Islet precursor cell (in vitro differentiated cells): ENCODE measurements around the gene SFT2D1.

Experiments used
- DNase-seq: peaks from one replicate; pipeline ENCODE4 v3.0.0-alpha.2; 2018

Gene SFT2D1

GRCh38 chr6:166333172-166333995 is 9.0 kb downstream of the SFT2D1 start:
- DNase-seq = no peak

DNA sequence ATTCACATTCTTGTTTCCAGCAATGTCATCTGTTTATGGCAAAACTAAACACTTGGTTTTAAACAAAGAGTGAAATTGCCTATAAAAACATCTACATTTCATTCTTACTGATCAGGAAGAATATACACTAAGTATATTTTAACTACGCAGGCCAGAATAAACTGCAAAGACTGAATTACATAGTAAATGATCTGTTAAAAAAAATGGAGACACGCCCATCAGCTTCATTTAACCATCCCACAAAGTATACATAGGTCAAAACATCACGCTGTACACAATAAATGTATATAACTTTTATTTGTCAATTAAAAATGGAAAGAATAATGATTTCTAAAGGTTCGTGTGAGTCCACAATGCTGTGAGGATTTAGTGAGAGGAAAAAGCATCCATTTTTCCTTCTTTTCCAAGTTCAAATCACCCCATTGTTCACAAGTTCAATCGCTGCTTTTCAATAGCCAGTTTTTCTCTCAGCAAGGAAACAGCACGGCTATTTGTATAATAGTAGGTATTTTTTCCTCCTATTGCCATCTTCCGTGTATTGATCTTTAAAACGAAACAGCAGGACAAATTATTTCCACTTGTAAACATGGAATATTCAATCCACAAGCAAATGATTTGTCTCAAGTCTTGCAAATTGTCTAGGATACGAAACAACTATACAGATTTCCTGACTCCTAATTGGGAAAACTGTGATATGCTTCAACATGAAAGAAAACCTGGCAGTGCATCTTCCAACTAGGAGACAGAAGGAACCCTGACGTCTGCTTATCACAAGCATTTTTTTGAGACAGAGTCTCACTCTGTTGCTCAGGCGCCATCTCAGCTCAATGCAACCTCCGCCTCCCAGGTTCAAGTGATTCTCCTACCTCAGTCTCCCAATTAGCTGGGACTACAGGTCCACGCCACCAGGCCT is 10.6 kb downstream of the SFT2D1 start:
- DNase-seq = peak; percentile 36

GRCh38 chr6:166330612-166331011 is 11.7 kb downstream of the SFT2D1 start:
- DNase-seq = peak; percentile 98

DNA sequence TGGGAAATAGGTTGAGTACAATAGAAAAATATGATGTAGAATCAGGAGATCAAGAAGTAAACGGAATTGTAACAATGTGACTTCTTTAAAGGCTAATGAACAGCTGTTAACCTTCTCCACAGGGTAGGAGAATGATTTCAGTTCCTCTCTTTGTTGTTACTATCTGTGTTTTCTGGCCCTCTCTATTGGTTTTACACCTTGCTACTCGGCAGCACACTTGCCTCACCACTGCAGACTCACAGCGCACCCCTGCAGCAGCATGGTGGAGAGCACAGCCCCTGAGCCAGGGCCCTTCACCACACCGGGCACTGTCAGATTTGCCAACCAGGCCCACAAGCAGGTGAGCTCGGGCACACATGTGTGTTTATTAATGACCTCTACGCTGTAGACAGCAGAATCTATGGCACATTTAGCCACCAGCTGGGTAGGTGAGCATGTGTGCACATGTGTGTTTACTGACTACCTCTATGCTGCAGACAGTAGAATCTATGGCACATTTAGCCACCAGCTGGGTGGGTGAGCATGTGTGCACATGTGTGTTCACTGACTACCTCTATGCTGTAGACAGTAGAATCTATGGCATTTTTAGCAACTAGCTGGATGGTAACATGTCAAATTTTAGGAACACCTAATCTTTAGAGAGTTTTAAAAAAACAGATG is 16.8 kb downstream of the SFT2D1 start:
- DNase-seq = peak; percentile 45

- DNase-seq = peak; percentile 9
These were observed 18.9 kb downstream of the SFT2D1 start for GRCh38 chr6:166323395-166323794.

GRCh38 chr6:166318649-166319600 is 23.4 kb downstream of the SFT2D1 start:
- no peak for DNase-seq

DNA sequence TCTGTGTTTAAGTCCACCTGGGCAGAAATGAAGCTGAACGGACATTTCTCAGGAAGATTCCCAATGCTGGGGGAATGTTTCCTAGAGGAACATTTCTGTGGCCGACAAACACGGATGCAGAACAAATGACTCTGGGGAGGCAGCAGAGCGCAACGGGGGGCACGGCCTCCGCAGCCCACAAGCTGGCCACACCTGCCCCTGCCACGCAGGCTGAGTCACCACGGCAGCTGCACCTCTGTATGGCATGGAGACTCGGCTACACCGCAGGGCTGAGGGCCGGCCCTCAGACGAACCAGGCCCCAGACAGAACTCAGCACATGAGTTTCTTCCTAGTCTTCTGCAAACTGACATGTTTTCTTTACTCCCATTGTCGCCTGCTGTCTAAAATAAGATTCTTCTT is 24.1 kb downstream of the SFT2D1 start:
- peak; percentile 52 for DNase-seq

GRCh38 chr6:166317261-166318212 is 24.8 kb downstream of the SFT2D1 start:
- DNase-seq = peak; percentile 38

- no peak for DNase-seq
These were observed 26.9 kb downstream of the SFT2D1 start for GRCh38 chr6:166315436-166315835.

GRCh38 chr6:166314454-166314853 is 27.9 kb downstream of the SFT2D1 start:
- DNase-seq = peak; percentile 45

DNA sequence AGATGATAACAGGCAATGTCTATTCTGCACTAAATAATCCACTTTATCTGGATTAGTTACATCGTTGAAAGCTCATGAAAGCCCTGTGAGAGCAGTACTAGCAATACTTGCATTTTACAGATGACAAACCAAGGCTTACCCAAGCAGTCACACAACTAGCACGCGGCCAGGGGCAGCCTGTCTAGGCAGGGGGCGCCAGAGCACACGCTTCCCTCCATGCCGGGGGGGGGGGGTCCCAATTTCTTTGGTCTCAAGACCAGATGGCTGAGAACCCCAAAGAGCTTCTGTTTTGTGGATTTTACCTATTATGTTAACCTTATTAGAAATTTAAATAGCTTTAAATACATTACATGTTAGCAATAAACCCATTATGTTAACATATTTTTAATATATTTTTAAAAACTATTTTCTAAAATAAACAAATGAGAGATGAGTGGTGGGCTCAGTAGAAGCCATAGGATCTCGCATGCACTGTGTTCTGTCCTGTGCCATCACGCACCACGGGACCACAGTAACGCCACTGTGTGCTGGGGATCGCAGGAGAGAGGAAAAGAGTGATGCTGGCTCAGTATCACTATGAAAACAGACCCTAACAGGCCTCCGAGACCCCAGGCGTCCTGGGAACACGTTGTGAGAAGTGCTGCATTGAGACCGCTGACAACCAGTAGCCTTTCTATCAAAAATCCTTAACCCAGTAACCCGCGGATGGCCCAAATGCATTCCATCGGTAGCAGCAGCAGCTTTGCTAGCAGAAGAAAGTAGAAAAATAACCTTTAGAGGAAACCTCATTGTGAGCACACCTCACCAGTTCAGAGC is 28.9 kb downstream of the SFT2D1 start:
- DNase-seq = peak; percentile 71

- DNase-seq = no peak
These were observed 29.5 kb downstream of the SFT2D1 start for GRCh38 chr6:166312832-166313231.

DNA sequence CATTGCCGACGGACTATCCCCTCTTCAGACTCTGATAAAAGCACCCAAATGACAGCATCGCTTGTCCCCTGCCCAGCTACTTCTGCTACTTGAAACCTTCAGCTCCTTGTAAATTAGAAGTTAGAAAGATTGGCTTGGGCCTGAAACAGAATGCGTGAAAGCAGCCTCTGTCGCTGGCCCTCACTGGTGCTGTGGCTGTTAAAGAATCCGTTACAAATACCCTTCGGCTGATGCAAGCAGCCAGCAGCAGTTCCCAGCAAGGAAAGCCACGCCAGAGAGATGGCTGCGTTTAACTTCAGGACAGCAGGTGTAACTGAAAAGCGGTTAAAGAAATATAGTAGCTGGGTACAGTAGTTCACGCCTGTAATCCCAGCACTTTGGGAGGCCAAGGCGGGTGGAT is 31.7 kb downstream of the SFT2D1 start:
- DNase-seq = peak; percentile 45

DNA sequence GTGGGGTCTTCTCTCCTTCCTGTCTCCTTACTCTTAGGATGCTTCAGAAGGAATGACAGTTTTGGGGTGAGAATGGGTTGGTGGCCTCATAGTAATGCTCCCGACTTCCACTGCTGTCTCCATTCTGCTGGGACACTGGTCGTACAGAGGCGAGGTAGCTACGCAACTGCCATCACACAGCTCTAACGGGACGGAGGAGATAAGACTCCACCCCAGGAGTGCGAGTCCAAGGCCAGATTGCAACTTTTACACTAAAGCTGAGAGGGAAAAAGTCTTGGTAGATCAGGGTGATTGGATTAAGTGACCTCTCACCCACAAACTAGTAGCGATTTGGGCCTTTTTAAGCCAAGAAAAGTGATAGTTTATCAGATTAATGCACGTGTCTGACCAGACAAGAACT is 32.4 kb downstream of the SFT2D1 start:
- no peak for DNase-seq

DNA sequence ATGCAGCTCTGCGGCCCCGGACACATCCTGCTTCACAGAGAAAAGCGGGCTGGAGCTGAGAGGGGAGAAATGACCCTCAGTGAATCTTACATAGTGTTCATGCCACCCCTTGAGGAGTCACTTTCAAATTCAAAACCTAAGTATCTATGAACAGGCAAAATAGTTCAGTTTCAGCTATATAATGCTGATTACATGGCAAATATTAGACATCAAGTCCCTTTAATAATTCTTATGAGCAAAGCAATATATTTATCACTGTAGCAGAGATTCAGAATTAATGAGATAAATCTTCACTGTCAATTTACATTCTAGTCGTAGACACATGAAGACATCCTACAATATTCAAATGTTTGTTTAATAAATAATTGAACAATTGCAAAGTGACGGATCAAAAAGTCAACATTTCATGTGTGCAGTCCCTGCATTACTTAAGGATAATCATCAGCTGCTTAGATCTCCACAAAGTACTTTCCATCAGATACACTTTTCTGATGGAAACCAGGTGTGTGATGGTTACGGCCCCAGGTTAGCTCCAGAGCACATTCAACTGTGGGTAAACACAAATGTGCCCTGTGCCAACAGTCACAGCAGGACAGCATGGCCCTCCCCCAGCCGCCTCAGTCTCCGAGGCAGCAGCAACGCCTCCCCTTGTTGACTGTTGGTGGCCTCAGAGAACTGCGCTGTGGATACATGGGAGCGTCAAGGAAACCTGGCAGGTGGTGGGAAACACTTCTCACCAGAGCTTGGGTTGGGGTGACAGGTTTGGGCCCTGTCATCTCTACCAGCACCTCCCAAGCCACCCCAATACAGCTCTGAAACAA is 33.4 kb downstream of the SFT2D1 start:
- peak; percentile 48 for DNase-seq

DNA sequence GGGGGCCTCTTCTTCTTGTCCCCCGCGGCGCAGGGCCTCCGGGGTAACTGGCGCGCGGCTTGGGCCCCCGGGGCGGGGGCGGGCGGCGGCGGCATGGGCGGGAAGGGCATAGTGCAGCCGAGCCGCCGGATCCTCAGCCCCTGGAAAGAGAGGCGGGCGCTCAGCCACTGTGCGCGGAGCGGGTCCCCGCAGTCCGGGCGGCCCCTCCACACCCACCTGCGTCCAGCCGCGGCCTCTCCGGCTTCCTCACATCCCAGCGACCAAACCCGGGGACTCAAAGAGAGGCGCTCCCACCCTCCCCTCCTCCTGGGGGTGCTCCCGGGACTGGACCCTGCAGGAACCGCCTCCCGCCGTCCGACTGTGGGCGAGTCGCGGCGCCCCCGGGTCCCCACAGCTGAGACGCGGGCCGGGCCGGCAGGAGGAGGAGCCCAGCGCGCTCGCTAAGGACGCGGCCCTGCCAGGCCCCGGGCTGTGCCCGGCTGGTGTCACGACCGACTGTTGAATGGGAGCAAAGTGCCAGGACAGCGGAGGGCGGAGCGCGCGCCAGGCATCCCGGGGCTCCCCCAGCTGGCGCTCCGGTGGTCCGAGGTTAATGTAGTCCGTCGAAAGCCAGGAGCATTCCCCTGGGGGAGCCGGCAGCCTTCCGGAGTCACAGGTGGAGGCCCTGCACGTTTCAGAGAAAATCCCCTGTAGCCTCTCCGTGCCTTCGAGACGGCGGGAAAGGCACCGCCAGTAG is 34.1 kb downstream of the SFT2D1 start, which contains the start of gene PRR18:
Gene PRR18 (minus strand): TSS at position 360 of the 736 bp plus-strand sequence. CDS start 250 bp downstream, at position 110.
- peak; percentile 58 for DNase-seq

GRCh38 chr6:166307082-166308032 is 35.0 kb downstream of the SFT2D1 start:
- DNase-seq = peak; percentile 79
